Activated naive CD4-positive, alpha-beta T cell treated with Interleukin-2 at 50 U/mL for 16 hours (primary cell): ENCODE data around the gene USH1C.

Source experiments
- DNase-seq: peaks from one replicate; pipeline ENCODE4 v3.0.0-alpha.2; 2020

The USH1C gene

DNA sequence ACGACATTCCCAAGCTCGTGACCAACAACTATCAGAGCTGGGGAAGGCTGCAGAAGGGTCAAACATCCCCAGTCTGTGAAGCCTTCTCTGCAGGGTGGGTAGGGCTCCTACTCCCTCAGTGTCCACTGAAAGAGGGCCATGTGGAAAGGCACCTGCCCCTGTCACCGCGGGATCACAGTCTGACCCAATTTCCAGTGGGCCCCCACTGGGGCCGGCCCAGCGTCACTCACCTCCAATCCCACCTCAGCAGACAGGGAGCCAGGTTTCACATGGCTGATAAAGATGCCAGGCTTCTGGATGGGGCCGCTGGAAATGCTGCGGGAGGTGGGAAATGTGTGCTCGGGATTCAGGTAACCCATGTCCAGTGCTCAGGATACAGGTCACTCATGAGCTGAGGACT, 20.0 kb downstream of the USH1C start:
- DNase-seq: no peak

DNA sequence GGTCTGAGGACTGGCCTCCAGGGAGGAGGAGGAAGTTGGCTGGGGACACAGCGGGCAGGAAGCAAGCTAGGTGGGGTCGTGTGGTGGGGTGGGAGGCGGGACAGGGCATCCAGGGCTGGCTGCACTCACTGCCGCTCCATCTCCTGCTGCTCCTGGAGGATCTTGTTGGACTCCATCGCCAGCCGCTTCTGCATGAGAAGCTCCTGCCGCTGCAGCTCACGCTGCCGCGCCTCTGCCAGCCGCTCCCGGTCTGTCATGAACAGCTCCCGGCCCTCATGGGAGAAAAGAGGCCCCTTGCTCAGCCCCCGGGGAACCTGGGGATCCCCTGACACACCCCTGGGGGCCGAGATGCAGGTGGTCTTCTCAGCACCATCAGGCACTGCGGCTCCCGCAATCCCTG, 21.6 kb downstream of the USH1C start:
- DNase-seq: no peak

DNA sequence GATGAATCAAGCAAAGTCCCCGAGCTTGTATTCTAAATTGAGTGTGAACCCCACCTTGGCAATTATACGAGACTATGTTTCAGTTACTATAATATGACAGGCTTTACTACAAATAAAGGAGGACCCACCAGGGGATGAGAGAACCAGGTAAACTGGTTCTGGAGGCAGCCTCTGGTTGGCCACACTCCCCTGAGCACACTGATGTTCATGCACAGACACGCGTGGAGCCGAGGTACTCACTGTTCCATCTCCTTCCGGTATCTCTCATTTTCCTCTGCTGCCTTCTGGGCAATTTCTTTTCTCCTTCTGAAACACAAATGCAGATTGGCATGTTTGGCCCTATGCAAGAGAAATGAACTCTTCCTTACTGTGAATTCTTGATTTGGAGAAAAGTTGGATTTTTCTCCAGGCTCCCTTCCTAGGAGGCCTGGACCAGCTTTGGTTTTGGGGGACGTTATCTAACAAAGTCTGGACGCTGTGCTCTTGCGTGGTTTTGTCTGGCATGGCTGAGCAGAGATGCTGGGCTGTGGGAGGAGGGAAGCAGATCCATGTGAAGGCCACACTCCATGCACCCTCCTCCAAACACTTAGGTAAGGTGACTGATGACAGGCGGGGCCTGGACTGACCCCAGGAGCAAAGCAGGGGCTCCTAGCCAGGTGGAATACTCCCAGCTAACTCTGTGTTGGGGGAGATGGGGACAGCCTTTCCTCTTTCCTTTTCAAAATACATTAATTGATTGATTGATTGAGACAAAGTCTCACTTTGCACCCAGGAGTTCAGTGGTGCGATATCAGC, 22.9 kb downstream of the USH1C start:
- DNase-seq: no peak

DNA sequence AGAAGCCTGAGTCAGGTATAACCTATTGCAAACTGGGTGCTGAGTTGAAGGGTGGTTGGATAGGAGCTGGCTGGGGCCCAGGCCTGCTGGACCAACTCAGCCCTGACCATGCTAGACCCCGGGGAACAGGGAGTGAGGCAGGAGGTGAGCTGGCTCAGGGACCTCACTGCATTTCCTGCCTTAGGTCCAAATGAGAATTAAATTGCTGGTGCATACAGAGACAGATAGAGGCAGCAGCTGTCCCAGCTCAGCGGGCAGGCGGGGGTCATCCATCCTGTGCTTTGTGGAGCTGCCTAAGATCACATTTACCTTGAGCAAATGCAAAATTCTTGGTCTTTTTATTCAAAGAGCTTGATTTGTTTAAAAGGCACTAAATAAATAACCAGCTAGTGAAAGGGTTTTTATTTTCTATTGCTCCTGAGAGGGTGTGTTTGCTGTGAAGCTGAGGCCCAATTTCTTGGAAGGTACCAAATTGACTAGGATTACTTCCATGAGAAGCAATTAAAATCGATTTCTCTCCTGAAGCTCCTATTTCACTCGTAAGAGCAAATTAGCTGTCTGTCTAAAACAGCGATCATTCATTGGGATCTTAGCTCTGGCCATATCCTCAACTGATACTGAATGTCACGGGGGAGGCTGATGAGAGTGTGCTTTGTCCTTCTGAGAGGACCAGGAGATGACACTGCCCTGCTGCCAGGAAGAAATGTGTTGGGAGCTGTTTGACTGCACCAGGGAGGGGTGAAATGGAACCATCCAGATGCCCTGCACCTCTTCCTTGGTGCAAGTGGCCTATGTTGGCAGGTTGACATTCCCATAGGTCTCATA, 24.9 kb downstream of the USH1C start:
- no peak for DNase-seq

DNA sequence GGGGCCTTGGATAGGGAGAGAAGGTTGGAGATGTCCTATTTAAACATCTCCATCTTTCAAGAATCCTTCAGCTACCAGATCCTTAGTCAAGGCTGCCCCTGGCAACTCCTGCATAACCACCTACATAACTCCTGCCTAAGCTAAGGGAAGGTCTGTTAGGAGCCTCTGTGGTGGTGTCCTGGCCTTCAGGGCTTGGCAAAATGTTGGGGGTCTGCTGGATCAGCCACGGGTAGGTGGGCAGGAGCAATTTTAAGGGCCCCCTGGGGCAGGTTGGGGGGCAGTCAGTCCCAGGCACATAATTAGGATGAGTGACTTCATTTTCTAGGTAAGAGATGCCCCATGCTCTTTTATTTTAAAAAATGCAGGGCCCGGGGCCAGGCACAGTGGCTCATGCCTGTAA, 25.9 kb downstream of the USH1C start:
- DNase-seq: no peak

DNA sequence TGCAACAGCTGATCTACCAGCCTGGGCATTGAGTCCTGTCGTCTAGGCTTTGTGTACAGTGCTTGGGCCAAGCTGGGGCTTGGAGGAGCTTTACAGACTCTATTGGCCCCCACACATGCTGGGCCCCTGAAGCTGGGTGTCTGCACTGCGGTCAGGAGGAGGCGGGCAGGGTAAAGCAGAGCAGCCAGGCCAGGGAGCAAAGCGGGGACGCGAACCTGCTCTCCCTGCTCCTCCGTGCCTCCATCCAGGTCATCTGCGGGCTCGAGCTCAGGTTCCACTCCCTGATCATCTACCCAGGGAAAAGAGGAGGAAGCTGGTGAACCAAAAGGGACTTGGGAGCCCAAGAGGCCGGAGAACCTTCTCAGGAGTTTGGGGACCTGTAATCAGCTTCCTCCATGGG, 27.0 kb downstream of the USH1C start:
- no peak for DNase-seq

DNA sequence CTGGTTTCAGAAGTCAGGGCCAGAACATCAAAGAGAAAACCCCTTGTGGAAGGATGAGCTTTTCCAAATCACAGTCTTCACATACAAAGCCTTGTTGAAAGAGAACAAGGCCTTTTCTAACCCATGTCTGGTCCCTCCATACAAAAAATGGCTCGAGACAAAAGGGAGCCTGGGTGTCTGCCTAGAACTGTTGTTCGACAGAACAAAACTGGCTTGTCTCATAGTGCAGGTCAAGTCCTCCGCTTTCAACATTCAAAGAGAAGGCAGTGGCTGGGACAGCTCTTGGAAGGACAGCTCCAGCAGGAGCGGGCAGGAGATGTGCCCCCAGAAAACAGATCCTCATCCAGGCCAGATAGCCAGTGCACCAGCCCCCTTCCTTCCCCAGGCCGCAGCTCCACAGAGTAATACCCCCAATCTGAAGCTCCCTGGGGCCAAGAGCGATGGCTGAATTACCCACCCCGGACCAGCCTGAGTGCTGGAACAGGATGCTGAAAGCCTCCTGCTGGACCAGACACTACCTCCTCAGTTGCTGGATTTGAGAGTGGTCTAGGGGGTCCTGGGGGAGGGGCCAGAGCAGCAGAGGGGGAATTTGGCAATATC, 27.6 kb downstream of the USH1C start:
- no peak for DNase-seq

DNA sequence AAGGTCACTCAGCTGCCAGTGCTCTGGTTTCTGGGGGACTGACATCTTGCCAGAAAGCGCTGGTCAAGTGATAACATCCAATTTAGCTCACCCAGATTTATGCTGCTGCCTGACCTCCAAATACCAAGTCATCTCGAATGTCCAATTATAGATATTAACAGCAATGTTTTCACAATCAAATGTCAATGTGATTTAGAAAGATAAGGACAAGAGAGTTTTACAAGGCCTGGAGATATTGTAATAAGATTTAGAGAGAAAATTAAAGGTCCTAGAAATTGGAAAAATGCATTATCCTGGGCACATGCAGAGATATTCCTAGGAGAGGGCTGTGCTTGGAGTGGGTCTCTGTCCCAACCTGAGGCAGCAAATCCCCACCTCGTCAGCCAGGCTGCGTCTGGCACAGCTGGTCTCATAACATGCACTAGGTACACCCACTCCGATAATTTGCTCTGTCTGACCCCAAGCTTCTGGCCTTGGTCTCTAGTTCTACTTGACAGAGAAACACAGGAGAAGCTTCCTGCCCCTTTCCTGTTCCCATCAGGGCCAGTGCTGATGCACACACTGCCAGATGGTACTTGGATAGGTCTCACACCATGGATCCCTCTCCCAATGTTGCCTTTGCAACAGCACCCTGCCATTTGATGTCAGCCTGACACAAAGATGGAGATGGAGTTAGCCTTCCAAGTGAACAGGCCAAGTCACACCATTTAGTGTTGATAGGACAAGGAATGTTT, 28.6 kb downstream of the USH1C start:
- no peak for DNase-seq

DNA sequence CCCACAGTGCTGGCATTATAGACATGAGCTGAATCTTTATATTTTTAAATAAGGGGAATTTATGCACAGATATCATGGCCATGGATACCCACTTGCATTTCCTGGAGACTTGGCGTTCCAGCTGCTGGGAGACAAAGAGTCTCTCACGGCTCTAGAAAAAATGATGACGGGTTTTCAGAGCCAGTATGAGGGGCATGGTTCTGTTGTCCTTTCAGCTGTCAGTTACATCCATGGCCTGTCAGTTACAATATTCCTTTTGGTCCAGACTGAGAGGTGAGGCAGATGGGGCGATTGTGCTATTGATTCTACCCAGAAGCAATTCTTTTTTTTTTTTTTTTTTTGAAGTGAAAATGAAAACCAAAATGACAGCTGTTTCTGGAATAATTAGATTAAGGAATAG, 29.7 kb downstream of the USH1C start:
- no peak for DNase-seq

DNA sequence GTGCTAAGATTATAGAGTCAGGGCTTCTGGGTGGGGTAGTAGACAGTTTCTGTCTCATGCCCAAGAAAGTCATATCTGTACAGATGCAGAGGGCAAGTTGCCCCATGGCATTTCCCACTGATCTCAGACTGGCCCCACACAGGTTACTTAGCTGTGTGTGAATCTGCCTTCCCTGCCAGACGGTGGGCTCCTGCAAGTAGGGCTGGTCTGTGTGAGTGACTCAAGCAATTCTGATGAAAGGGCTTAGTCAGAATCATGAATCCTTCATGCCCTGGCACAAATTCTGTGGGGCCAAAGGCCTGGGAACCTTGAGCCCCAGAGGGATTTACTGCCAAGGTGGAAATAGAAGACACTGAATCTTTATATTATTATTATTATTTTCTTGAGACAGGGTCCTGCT, 30.4 kb downstream of the USH1C start:
- DNase-seq: no peak

DNA sequence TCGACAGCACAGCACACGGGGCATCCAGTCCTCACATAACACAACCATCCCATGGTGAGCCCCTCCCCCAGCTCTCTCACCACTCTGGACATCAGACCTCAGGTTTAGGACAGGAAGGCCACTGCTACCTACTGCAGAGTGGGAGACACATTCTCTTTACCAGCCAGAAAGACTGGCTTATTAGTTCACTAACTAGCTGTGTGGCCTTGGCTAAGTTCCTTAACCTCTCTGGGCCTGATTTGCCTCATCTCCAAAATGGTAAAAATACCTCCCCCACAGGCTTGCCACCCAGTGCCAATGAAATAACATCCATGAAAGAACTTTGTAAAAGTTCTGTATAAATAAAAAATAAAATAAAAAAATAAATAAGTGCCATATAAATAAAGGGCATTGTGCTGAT, 32.1 kb downstream of the USH1C start:
- DNase-seq: no peak

DNA sequence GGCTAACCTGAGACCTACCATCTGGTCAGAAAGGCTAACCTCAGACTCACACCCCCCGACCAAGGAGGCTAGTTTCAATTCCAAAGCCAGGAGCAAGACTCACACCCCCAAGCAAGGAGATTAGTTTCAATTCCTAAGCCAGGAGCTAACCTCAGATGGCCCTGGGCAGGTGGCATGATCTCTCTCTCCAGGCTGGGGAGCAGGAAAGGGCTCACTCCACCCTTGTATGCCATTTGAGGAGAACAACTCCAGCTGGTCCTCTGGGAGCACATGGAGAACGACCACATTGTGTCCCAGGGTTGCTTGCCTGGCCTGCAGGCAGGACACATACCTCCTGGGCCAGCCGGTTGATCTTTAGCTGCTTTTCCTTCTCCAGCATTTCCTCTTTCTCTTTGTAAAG, 32.6 kb downstream of the USH1C start:
- DNase-seq: no peak

DNA sequence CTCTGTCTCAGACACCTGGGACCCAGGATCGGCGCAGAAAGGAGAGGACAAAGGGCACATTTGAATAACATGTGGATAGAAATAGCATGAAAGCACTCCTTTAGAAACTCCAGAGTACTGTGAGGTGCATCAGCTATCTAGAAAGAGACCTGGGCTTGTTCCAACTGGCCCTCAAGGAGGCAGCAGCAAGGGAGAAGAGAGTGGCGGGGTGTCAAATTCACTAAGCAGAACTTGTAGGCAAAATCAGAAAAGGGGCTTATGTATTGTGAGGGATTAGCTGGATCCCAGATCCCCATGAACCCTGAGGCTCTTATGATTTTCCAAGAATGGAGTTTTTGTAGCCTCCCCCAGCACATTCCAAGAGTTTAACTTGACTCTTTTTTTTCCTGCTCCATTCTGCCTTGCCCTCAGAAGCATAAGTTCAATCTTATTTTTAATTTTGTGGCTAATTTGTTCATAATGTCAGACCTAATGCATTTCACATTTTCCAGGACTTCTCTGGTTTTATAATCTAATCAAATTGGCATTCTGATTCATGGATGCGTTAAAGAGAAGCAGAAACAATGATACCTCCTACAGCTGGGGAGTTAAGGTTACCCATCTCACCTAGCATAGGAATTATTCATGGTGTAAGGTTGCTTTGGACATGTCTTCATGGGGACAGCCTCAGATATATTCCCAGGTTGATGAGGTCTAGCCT, 33.6 kb downstream of the USH1C start:
- no peak for DNase-seq

DNA sequence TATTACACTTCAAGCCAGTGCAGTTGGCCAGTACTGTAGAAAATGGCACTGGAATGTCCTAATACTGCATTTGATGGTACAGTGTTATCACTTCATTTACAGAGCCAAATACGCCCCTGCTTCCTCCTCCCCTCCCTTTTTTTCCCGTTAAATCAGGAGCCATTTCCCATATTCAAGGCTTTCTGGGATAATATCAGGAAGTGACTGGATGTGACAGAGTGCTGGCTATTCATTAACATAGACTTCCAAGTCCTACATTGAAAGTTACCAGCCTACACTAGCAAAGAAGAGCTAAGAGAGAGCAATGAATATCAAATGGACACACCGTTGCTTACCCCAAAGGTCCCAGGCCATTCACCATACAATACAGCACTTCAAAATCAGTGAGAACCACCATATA, 35.4 kb downstream of the USH1C start:
- no peak for DNase-seq

DNA sequence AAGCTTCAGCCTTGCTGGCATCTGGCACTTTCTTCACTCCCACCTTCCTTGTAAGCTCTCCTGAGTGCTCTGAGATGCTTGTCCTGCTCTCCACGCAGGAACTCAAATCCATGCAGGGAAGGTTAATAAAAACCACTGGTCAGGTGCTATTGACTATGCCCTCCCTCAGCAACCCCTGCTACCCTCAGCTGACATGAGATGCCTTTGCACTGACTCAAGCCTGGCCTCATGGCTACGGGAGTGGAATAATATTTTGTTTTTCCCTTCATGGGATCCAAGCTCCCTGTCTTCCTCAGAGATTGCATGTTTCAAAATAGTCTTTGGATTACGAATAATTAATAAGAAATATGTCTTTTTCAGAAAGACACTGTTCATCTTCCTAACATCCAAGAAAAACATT, 35.9 kb downstream of the USH1C start:
- DNase-seq: no peak

DNA sequence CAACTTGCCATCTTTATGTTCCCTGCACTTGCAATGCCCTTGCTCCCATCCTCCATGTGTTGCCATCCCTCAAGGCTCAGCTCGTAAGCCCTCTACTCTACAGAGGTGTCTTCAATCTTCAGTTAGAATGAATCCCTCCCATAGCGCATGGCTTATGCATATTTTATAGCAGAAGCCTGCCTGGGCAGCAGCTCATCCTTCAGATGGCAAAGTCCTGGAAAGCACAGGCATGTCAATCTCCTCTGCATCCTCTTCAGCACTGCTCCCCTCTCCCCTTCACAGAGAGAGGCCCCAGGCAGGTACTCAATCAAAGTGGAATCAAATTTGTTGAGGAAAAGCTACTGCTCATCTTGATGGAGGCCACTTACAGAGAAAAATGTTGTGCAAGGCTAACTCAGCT, 36.4 kb downstream of the USH1C start:
- no peak for DNase-seq

DNA sequence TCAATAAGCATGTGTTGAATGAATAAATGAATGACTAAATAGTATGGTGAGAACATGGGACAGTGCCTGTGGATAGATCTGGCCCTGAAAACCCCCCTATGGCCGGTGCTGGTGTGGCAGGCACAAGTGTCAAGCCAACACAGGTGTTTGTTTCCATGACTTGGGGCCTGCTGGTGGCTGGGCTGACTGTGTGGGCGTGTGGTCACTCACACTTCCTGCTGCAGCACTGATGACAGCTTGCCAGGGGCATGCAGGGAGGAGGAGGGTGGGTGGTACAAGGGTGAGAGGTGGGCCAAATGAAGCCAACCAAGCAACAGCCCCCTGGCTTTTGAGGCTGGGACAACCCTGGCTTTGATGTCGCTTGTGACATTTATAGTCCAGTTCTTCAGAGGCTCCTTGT, 37.3 kb downstream of the USH1C start:
- DNase-seq: no peak

DNA sequence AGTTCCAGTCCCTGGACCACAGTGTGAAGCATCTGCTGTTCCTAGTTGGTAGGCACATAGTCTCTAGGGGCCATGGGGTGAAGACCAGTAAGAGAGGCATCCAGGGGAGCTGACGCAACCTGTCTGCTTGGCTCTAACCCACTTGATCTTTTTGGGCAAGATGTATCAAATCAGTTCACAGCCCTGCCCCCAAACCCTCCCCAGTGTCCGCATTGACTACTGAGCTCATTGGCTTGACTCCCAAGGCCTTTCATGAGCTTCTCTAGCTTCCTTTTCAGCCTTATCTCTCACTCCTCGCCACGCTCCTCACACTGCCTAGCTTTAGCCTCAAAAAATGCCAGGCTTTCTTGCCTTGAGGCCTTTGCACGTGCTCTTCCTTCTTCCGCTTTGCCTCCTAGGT, 37.9 kb downstream of the USH1C start:
- DNase-seq: no peak

DNA sequence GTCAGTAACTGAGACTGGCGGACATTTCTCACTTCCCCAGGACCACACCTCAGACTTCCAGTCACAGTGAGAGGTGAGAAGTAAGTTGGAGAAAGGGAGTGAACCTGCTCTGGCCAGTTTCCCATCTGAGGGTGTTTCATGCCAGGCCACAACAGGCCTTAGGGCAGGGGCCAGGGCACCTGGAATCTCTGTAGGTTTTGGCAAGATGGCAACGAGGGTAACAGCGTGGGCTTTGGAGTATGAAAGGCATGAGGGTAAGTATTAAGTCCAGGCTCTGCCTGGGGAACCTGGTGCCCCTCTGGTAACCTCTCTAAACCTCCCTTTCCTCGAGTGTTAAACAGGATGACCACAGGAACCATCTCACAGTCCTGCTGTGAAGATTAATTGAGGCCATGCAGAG, 39.1 kb downstream of the USH1C start:
- DNase-seq: no peak

DNA sequence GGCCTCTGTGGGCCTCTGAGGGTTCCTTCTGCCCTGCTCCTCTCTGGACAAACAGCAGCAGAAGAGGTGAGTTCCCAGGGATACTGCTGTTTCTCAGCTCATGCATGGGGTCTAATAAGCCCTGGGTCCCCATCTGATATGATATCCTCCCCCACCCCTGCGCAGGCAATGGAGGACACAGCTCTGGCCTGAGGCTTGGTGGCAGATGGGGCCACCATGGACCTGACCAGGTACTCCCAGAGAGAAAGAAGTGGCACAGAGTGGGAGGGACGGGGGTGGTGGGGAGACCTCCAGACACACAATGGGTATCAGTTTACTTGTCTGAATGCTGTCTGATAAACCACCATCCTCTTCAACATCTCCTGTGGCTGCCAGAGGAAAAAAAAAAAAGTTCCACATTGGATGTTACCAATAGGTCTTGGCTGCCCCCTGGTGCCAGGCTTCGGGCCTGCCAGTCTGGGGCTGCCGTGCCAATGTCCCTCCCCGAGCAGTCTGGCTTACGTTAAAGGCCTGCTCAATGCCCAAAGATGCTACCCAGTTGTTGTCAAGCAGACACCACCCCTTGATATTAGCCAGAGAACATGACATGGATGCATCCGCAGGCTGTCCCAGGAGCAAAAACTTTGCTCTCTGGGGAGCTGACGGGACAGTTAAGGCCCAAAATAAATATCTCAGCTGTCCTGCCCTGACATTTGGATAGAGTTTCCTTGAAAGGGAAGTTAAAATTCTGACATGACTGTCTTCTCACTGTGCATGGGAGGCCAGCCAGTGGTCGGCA, 39.7 kb downstream of the USH1C start:
- peak; percentile 78 for DNase-seq

DNA sequence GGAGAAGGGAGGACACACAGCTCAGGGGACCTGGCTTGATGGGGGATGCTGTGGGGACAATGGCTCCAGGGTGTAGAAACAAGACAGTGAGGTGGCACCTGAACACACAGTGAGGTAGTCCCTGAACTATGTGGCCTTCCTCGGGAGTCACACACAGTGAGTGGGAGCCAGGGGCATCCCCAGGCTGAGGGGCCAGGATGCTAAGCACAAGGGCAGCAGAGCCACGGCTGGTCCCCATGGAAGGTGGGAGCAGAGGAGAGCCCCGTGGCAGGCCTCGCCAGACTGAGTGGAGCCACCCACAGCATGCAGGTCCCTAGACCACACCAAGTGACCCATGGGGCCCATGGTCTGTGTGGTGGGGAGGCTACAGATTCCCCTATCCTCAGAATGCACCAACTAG, 41.6 kb downstream of the USH1C start:
- no peak for DNase-seq

DNA sequence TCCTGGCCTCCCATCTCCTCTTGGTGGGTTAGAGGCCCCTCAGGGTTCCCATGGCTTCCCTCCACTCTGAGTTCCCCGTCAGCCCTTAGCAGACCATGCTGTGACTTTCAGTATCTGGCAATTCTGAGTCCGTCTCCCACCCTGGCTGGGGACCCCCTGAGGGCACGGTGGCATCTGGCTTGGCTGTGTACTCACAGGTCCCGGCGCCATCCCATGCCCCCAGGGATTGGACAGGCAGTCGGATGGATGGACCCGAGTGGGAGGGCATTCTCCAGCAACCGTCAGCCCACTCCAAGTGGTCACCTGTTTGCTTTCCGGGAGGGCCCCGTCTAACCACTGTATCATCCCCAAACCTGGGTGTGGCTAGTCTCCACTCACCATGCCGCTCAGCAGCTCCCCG, 43.5 kb downstream of the USH1C start:
- DNase-seq: no peak
